Measurements from ENCODE around the gene CSNK1E. TPM values are rescaled to one million over a fixed set of nuclear protein-coding genes. Genes with fewer than 3 reads are reported as not detected.
"Not testable (repeated sequence)": the region's sequence is repeated elsewhere in the genome, so short reads cannot be mapped to it uniquely, and the experiment has no call there.

Gene CSNK1E
- polyA plus RNA-seq (2013, experiment 1 of 2): 92.5 TPM
- polyA plus RNA-seq (2013, experiment 2 of 2): 101 TPM

DNA sequence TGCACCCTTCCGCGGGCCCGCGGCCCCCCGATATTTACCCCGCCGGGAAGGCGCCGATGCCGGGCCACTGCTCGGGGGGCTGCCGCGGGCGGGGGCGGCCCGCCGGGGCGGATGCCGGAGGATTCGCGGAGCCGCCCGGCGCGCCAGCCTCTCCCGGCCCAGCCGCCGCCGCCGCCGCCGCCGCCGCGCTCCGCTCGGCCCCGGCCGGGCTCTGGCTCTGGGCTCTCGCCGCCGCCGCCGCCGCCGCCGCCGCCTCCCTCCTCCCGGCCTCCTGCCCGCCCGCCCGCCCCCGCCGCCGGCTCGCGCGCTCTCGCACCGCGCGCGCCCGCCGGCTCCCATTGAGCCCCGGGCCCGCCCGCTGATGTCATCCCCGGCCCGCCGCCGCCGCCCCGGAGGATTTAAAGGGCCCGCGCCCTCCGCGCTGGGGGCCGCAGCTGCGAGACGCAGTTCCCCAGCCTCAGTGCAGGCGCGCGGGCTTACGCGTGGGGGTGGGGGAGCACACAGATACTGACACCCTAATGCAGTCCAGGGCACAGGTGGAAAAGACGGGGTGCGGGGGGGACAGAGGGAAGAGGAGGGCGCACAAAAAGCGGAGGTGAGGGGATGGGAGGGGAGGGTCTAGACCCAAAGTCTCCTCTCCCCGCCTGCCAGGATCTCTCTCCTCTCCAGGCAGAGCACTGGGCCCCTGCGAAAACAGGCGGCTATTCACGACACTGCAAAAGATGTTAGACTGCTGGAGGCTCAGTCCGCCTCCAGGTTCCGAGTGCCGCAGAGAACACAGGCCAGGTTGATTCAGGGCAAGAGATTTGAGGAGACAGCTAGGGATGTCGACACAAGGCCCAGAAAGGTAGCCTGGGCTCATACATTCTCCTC is at the start of gene CSNK1E:
Gene CSNK1E, minus strand, starts transcription at position 312 of the 873 bp plus-strand sequence. CDS start 3,276 bp downstream, outside the sequence.
- peak within 1 kb of the TSS; percentile 95 for H3K27ac ChIP-seq (ENCODE audit: low read depth, low read length)
- peaks cover 43% of the 10 kb centered on the region for H3K4me1 ChIP-seq (ENCODE audit: insufficient read depth, low read length)
- peaks cover 19% of the 10 kb centered on the region for H3K36me3 ChIP-seq (ENCODE audit: insufficient read depth, low read length)
- H3K27me3 ChIP-seq (ENCODE audit: insufficient read depth, low read length): no peaks in the 10 kb centered on the region
- H3K9ac ChIP-seq (ENCODE audit: low read depth, low read length): peak within 1 kb of the TSS; percentile 97
- no peaks in the 10 kb centered on the region for H3K9me3 ChIP-seq (ENCODE audit: insufficient read depth, low read depth, low read length)
- peak within 1 kb of the TSS; percentile 89 for H3K4me3 ChIP-seq (ENCODE audit: low read length)
- 1% methylated on average over 96 of the region's 98 CpGs for WGBS

DNA sequence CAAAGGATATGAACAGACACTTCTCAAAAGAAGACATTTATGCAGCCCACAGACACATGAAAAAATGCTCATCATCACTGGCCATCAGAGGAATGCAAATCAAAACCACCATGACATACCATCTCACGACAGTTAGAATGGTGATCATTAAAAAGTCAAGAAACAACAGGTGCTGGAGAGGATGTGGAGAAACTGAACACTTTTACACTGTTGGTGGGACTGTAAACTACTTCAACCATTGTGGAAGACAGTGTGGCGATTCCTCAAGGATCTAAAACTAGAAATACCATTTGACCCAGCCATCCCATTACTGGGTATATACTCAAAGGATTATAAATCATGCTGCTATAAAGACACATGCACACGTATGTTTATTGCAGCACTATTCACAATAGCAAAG is 48.6 kb upstream of the CSNK1E start:
- H3K9me3 ChIP-seq (ENCODE audit: insufficient read depth, low read depth, low read length); H3K27me3 ChIP-seq (ENCODE audit: insufficient read depth, low read length); H3K9ac ChIP-seq (ENCODE audit: low read depth, low read length); H3K4me3 ChIP-seq (ENCODE audit: low read length); H3K4me1 ChIP-seq (ENCODE audit: insufficient read depth, low read length); H3K27ac ChIP-seq (ENCODE audit: low read depth, low read length): not testable (repeated sequence)
- 100% methylated on average over 1 of the region's 3 CpGs for WGBS
- H3K36me3 ChIP-seq (ENCODE audit: insufficient read depth, low read length): peaks cover 13% of the 10 kb centered on the region

DNA sequence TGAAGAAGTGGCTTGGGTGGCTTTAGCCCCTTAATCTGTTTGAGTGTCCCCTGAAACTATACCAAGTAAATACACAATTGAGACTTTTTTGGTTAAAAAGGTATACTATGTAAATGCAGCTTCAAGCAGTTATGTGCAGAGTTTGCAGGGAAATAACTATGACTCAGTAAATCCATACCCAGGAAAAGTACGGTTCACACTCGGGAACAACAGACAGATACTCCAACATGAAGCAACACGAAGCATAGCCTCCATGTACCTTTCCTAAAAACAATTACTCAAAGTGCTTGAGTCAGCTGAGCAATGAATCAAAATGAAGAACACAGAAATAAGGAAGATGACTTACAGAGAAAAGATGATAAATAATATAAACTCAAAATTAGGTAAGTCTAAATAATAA is 47.9 kb upstream of the CSNK1E start:
- WGBS: 95% methylated on average over 3 of the region's 3 CpGs
- H3K36me3 ChIP-seq (ENCODE audit: insufficient read depth, low read length): peaks cover 15% of the 10 kb centered on the region
- H3K4me3 ChIP-seq (ENCODE audit: low read length); H3K9me3 ChIP-seq (ENCODE audit: insufficient read depth, low read depth, low read length); H3K4me1 ChIP-seq (ENCODE audit: insufficient read depth, low read length); H3K9ac ChIP-seq (ENCODE audit: low read depth, low read length); H3K27ac ChIP-seq (ENCODE audit: low read depth, low read length); H3K27me3 ChIP-seq (ENCODE audit: insufficient read depth, low read length): not testable (repeated sequence)

DNA sequence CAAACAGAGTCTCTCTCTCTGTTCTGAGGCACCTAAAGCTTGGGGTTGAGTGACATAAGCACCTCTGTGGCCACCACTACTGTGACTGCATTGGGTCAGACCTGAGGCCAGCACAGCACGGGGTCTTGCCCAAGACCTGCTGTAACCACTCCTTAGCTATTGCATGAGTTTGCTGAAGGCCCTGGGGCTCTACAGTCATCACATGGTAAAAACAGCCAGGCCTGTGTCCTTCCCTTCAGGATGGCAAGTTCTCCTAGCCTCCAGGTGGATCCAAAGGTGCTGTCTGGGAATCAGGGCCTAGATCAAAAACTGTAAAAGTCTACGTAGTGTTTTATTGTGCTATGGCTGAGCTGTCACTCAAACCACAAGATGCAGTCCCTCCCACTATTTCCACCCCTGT is 43.3 kb upstream of the CSNK1E start:
- 98% methylated on average over 2 of the region's 2 CpGs for WGBS
- not testable (repeated sequence) for H3K27me3 ChIP-seq (ENCODE audit: insufficient read depth, low read length); H3K27ac ChIP-seq (ENCODE audit: low read depth, low read length); H3K9me3 ChIP-seq (ENCODE audit: insufficient read depth, low read depth, low read length); H3K4me3 ChIP-seq (ENCODE audit: low read length); H3K9ac ChIP-seq (ENCODE audit: low read depth, low read length); H3K4me1 ChIP-seq (ENCODE audit: insufficient read depth, low read length)
- peaks cover 22% of the 10 kb centered on the region for H3K36me3 ChIP-seq (ENCODE audit: insufficient read depth, low read length)

DNA sequence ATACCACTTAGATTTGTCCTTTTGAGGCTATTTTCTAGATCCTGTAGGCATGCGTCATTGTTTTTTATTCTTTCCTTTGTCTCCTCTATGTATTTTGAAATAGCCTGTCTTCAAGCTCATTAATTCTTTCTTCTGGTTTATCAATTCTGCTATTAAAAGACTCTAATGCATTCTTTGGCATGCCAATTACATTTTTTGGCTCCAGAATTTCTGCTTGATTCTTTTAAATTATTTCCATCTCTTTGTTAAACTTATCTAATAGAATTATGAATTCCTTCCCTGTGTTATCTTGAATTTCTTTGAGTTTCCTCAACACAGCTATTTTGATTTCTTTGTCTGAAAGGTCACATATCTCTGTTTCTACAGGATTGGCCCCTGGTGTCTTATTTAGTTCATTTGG is 42.6 kb upstream of the CSNK1E start:
- no CpG with 5 or more reads among the region's 1 CpG for WGBS
- H3K27me3 ChIP-seq (ENCODE audit: insufficient read depth, low read length); H3K9me3 ChIP-seq (ENCODE audit: insufficient read depth, low read depth, low read length); H3K4me3 ChIP-seq (ENCODE audit: low read length); H3K4me1 ChIP-seq (ENCODE audit: insufficient read depth, low read length); H3K9ac ChIP-seq (ENCODE audit: low read depth, low read length); H3K27ac ChIP-seq (ENCODE audit: low read depth, low read length): not testable (repeated sequence)
- H3K36me3 ChIP-seq (ENCODE audit: insufficient read depth, low read length): peaks cover 20% of the 10 kb centered on the region

DNA sequence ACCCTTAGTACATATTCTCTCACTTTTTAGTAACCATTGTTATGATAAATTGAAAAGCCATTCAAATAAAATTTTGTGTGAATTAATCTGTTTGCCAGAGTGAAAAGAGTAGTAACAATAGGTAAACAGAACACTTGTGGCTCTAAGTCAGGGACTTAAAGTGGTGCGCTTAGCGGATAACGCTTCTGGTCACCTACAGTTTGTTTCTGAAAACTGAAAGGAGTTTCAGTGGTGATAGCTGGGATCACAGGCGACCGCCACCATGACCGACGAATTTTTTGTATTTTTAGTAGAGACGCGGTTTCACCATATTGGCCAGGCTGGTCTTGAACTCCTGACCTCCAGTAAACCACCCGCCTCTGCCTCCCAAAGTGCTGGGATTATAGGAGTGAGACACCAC is 40.7 kb upstream of the CSNK1E start:
- peaks cover 20% of the 10 kb centered on the region for H3K36me3 ChIP-seq (ENCODE audit: insufficient read depth, low read length)
- 91% methylated on average over 10 of the region's 10 CpGs for WGBS
- not testable (repeated sequence) for H3K9ac ChIP-seq (ENCODE audit: low read depth, low read length); H3K9me3 ChIP-seq (ENCODE audit: insufficient read depth, low read depth, low read length); H3K4me1 ChIP-seq (ENCODE audit: insufficient read depth, low read length); H3K4me3 ChIP-seq (ENCODE audit: low read length); H3K27me3 ChIP-seq (ENCODE audit: insufficient read depth, low read length); H3K27ac ChIP-seq (ENCODE audit: low read depth, low read length)

DNA sequence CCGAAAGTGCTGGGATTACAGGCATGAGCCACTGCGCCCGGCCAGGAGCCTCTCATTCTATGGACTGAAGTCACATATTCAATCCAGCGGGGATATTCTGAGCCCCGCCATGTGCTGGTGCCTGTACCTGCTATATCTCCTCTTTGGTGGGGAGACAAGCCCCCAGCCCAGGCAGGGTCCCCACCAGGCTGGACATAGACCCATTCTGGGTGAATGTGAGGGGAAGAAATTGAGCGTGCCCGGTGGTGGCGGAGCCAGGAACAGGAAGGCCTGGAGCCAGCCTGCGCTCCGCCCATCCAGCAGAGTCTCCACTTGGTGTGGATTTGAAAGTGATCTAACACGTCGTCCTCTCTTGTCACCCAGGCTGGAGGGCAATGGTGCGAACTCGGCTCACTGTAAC is 38.0 kb upstream of the CSNK1E start:
- Histone ChIP-seq H3K27me3 (ENCODE audit: insufficient read depth, low read length) (no peaks in the 10 kb centered on the region), H3K4me3 (ENCODE audit: low read length) (no peak overlapping the region), H3K4me1 (ENCODE audit: insufficient read depth, low read length) (peaks cover 5% of the 10 kb centered on the region; the same call in 1 of the 2 replicates), H3K9me3 (ENCODE audit: insufficient read depth, low read depth, low read length) (no peaks in the 10 kb centered on the region), H3K9ac (ENCODE audit: low read depth, low read length) (no peak overlapping the region), H3K36me3 (ENCODE audit: insufficient read depth, low read length) (peaks cover 11% of the 10 kb centered on the region), H3K27ac (ENCODE audit: low read depth, low read length) (no peak overlapping the region)
- WGBS: 97% methylated on average over 14 of the region's 14 CpGs

DNA sequence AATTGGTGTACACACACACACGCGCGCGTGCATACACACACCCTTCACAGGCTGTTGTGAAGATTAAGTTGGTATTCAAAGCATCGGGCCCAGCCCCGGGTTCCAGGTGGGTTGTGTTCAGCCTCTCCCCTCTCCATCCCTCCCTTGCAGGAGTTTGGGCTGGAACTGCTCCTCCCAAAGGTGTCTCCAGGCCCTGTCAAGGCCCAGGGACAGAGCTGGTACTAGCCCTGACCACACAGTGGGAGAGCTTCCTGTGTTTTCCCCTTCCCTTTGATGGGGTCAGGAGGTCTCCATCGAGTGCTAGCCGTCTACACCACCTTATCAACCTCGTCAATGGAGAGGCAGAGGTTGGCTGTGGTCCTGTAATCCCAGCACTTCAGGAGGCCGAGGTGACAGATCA is 36.5 kb upstream of the CSNK1E start:
- Histone ChIP-seq H3K4me3 (ENCODE audit: low read length) (no peak overlapping the region), H3K36me3 (ENCODE audit: insufficient read depth, low read length) (peaks cover 10% of the 10 kb centered on the region), H3K9ac (ENCODE audit: low read depth, low read length) (no peak overlapping the region), H3K9me3 (ENCODE audit: insufficient read depth, low read depth, low read length) (no peaks in the 10 kb centered on the region), H3K27me3 (ENCODE audit: insufficient read depth, low read length) (no peaks in the 10 kb centered on the region), H3K4me1 (ENCODE audit: insufficient read depth, low read length) (peaks cover 7% of the 10 kb centered on the region; the same call in 1 of the 2 replicates), H3K27ac (ENCODE audit: low read depth, low read length) (peak overlapping the region; percentile 31; the same call in 1 of the 2 replicates)
- 79% methylated on average over 10 of the region's 10 CpGs for WGBS

DNA sequence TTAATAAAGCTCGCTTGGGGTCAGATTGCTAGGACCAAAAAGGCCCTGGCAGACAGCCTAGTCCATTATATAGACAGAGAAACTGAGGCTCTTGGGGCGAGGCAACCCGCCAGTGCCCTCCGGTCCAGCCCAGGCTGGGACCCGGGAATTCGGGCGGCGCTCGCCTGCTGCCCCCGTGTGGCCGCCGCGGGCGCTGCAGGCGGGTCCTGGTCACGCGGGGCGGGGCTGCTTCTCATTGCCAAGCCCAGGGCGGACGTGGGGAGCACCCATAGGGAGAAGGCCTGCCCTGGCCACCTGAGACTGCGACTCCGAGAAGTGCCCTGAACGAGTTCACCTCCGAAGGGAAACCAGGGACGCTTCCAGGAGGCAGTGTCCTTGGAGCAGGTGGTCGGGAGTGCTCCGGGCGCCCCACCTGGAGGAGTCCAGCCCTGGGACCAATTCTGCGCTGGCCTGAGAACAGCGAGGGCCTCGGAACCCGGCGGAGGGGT is 36.0 kb upstream of the CSNK1E start:
- Histone ChIP-seq H3K27me3 (ENCODE audit: insufficient read depth, low read length) (no peaks in the 10 kb centered on the region), H3K4me3 (ENCODE audit: low read length) (no peak overlapping the region), H3K9me3 (ENCODE audit: insufficient read depth, low read depth, low read length) (no peaks in the 10 kb centered on the region), H3K9ac (ENCODE audit: low read depth, low read length) (no peak overlapping the region), H3K4me1 (ENCODE audit: insufficient read depth, low read length) (peaks cover 7% of the 10 kb centered on the region; the same call in 1 of the 2 replicates), H3K36me3 (ENCODE audit: insufficient read depth, low read length) (peaks cover 9% of the 10 kb centered on the region), H3K27ac (ENCODE audit: low read depth, low read length) (peak overlapping the region; percentile 31; the same call in 1 of the 2 replicates)
- WGBS: 39% methylated on average over 33 of the region's 33 CpGs

DNA sequence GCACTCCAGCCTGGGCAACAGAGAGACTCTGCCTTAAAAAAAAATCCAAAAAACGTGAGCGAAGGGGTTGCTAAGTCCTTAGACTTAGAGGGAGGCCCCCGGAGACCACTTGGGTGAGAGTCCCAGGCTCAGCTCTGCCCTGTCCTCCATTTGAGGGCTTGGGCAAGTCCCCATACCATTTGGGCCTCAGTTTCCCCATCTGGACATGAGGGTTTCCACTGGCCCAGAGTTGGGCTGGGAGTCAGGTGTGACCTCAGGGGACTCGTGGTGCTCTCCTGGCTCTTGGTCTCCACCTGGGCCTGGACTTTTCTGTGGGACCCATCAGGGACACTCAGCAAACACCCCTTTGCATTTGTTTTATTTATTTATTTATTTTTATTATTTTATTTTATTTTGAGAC is 35.2 kb upstream of the CSNK1E start:
- Histone ChIP-seq H3K4me1 (ENCODE audit: insufficient read depth, low read length) (peaks cover 7% of the 10 kb centered on the region; the same call in 1 of the 2 replicates), H3K9ac (ENCODE audit: low read depth, low read length) (no peak overlapping the region), H3K27me3 (ENCODE audit: insufficient read depth, low read length) (no peaks in the 10 kb centered on the region), H3K36me3 (ENCODE audit: insufficient read depth, low read length) (peaks cover 5% of the 10 kb centered on the region), H3K9me3 (ENCODE audit: insufficient read depth, low read depth, low read length) (no peaks in the 10 kb centered on the region), H3K4me3 (ENCODE audit: low read length) (no peak overlapping the region), H3K27ac (ENCODE audit: low read depth, low read length) (no peak overlapping the region)
- WGBS: 91% methylated on average over 4 of the region's 4 CpGs

DNA sequence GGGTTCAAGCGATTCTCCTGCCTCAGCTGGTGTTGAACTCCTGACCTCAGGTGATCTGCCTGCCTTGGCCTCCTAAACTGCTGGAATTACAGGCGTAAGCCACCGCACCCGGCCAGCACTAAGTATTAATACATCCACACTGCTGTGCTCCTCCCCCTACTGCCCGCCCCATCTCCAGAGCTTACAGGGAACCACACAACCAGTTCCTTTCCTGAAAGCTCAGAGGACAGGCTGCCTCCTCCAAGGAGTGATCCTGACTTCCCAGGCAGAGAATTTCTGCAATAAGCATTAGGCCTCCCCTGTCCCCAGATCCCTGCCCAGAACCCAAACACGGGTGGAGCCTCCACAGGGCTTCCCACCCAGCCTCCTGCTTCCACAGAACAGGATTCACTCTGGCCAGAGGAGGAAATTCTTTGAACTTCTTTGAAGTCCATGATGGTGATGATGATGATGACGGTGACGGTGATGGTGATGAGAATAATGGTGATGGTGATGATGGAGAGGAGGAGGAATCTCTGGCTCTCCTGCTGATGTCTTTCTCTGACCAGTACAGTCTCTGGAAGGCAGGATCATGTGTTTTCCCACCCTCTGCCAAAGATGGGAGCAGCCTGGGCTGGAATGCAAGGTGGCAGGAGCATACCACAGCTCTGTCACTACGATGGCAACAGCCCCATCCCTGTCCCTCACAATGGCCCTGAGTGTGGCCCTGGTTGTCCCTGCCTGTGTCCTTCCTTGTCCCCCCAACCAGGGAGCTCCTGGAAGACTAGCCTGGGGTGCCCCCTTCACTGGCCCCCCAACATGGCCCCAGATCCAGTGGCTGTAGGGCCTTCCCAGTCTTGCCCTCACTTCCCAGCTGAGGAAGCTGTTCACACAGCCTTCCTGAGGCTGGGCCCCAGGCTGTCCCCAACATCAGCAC is 33.5 kb upstream of the CSNK1E start:
- Histone ChIP-seq H3K36me3 (ENCODE audit: insufficient read depth, low read length) (no peaks in the 10 kb centered on the region; the same call in 1 of the 2 replicates), H3K27me3 (ENCODE audit: insufficient read depth, low read length) (no peaks in the 10 kb centered on the region), H3K9me3 (ENCODE audit: insufficient read depth, low read depth, low read length) (no peaks in the 10 kb centered on the region), H3K9ac (ENCODE audit: low read depth, low read length) (no peak overlapping the region), H3K4me3 (ENCODE audit: low read length) (no peak overlapping the region), H3K4me1 (ENCODE audit: insufficient read depth, low read length) (peaks cover 7% of the 10 kb centered on the region; the same call in 1 of the 2 replicates), H3K27ac (ENCODE audit: low read depth, low read length) (no peak overlapping the region)
- WGBS: 88% methylated on average over 9 of the region's 9 CpGs
